OCI-LY7 (cell line): ENCODE results near the gene SF3A1. TPM values are rescaled to one million over a fixed set of nuclear protein-coding genes. Genes with fewer than 3 reads are reported as not detected.

Source experiments
- BruUV-seq: library from RNA; stranded (reverse); fragments of 400-500 nt; replicated peaks from 2 replicates; lab custom pipeline; 2021; lab: Mats Ljungman, UMichigan
- CTCF ChIA-PET: fragments of 300-600 bp; sonication (Branson Sonifier 250); formaldehyde crosslinking; loops from one replicate; lab custom pipeline; 2022; ENCODE audit warnings: antibody characterized with exemption; ENCODE audit not compliant: unreplicated experiment; lab: Charles Lee
- POLR2A ChIA-PET: fragments of 300-600 bp; sonication (Branson Sonifier 250); formaldehyde crosslinking; loops from one replicate; lab custom pipeline; 2022; ENCODE audit warnings: antibody characterized with exemption; lab: Charles Lee
- DNase-seq: peaks from one replicate; pipeline ENCODE4 v3.0.0-alpha.2; 2015; ENCODE audit warnings: low spot score
- H2AFZ ChIP-seq: fragments of 200-600 bp; sonication (generic), shearing (Covaris generic); 2 replicates; pipeline ENCODE4 v1.6.1; 2014; ENCODE audit warnings: mild to moderate bottlenecking, antibody characterized with exemption, low read length, moderate library complexity
- H3K27ac ChIP-seq: fragments of 200-600 bp; sonication (generic); 2 replicates; pipeline ENCODE4 v1.5.1; 2014; ENCODE audit warnings: mixed run types, low read depth, mild to moderate bottlenecking, moderate library complexity, low read length, inconsistent platforms; ENCODE audit not compliant: poor library complexity, severe bottlenecking
- H3K36me3 ChIP-seq: fragments of 200-600 bp; sonication (generic); 2 replicates; pipeline ENCODE4 v1.6.1; 2014; ENCODE audit warnings: mild to moderate bottlenecking, antibody characterized with exemption, low read length, moderate library complexity, mixed read lengths; ENCODE audit not compliant: insufficient read depth
- H3K4me1 ChIP-seq: fragments of 200-600 bp; sonication (generic); 2 replicates; pipeline ENCODE4 v1.5.1; 2014; ENCODE audit warnings: mild to moderate bottlenecking, low read length; ENCODE audit not compliant: insufficient read depth, poor library complexity, severe bottlenecking
- H3K4me2 ChIP-seq: fragments of 200-600 bp; sonication (generic); 2 replicates; pipeline ENCODE4 v1.6.1; 2014; ENCODE audit warnings: mild to moderate bottlenecking, low read length
- H3K4me3 ChIP-seq: fragments of 200-600 bp; sonication (generic); 2 replicates; pipeline ENCODE4 v1.5.1; 2014; ENCODE audit warnings: mild to moderate bottlenecking, low read depth, low read length; ENCODE audit not compliant: poor library complexity, severe bottlenecking
- H3K79me2 ChIP-seq: fragments of 200-600 bp; sonication (generic); 2 replicates; pipeline ENCODE4 v1.6.1; 2016; ENCODE audit warnings: low read depth, mild to moderate bottlenecking, low read length, moderate library complexity, mixed read lengths; ENCODE audit not compliant: insufficient read depth
- H3K9me2 ChIP-seq: fragments of 200-600 bp; sonication (generic); 2 replicates; pipeline ENCODE4 v1.6.1; 2016; ENCODE audit warnings: mild to moderate bottlenecking, low read length, mixed read lengths; ENCODE audit not compliant: insufficient read depth
- H3K9me3 ChIP-seq: fragments of 200-600 bp; sonication (generic); 2 replicates; pipeline ENCODE4 v1.6.1; 2014; ENCODE audit warnings: mild to moderate bottlenecking, mixed run types, low read length, mixed read lengths
- H4K20me1 ChIP-seq: fragments of 200-600 bp; sonication (generic); 2 replicates; pipeline ENCODE4 v1.6.1; 2014; ENCODE audit warnings: mild to moderate bottlenecking, antibody characterized with exemption, low read length, moderate library complexity, mixed read lengths; ENCODE audit not compliant: insufficient read depth
- EZH2phosphoT487 ChIP-seq: fragments of 200-600 bp; sonication (generic); IDR thresholded peaks from 2 replicates; pipeline ENCODE4 v1.6.1; 2018; ENCODE audit warnings: low read depth, borderline replicate concordance, mild to moderate bottlenecking, mixed run types, antibody characterized with exemption, low read length, moderate library complexity, mixed read lengths
- intact Hi-C: fragments of 100-400 bp; cut with micrococcal nuclease; formaldehyde crosslinking; loops from one replicate; pipeline ENCODE4 v1.10.0; 2022; ENCODE audit not compliant: unreplicated experiment
- total RNA-seq, 2 experiments: library from RNA; depleted of rRNA in 1 of 2; stranded (reverse); fragments of >200 nt in 1 of 2; shearing (Covaris generic) in 1 of 2; gene quantifications; 2 replicates each; pipeline ENCODE4 v1.2.3, GENCODE V29; 2014 to 2022
- TF ChIP-seq, protein P1 (sequence below): fragments of 200-600 bp; sonication (generic); conservative IDR thresholded peaks from 2 replicates; pipeline ENCODE4 v1.5.1; 2014; ENCODE audit warnings: mild to moderate bottlenecking, antibody characterized with exemption, low read length, moderate library complexity, mixed read lengths

SF3A1 gene
- total RNA-seq, 2 experiments from 2014 or later, result 71.8 to 200 TPM

DNA sequence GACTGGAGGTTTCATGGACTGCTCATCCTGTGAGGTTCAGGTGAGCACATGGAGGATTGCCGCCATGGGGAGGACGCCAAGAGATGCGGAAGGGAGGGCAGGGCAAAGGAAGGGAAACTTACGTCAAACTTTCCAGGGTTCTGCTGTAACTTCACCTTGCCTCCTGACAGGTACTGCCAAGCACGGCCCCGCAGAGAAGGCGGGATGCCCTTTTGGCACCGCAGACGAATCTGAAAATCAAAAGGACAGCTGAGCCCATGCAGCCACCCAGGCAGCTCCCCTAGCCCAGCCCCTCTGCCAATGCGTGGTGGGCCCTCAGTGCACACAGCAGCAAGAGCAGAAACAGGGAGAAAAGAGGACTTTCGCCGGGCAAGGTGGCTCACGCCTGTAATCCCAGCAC, 57.4 kb downstream of the SF3A1 start:
- H3K4me2 ChIP-seq, result no peak overlapping the region
- ChIA-PET CTCF (no interaction called here), POLR2A (no interaction called here)
- no peak overlapping the region for H3K27ac ChIP-seq
- TF ChIP-seq, protein P1, sequence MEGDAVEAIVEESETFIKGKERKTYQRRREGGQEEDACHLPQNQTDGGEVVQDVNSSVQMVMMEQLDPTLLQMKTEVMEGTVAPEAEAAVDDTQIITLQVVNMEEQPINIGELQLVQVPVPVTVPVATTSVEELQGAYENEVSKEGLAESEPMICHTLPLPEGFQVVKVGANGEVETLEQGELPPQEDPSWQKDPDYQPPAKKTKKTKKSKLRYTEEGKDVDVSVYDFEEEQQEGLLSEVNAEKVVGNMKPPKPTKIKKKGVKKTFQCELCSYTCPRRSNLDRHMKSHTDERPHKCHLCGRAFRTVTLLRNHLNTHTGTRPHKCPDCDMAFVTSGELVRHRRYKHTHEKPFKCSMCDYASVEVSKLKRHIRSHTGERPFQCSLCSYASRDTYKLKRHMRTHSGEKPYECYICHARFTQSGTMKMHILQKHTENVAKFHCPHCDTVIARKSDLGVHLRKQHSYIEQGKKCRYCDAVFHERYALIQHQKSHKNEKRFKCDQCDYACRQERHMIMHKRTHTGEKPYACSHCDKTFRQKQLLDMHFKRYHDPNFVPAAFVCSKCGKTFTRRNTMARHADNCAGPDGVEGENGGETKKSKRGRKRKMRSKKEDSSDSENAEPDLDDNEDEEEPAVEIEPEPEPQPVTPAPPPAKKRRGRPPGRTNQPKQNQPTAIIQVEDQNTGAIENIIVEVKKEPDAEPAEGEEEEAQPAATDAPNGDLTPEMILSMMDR, result no peak
- no peak for TF ChIP-seq EZH2phosphoT487
- no TSS peak for BruUV-seq
- no peak overlapping the region for H2AFZ ChIP-seq
- intact Hi-C loops, result no loop called here
- H3K36me3 ChIP-seq, result peaks cover 21% of the 10 kb centered on the region
- no peaks in the 10 kb centered on the region for H4K20me1 ChIP-seq
- no peaks in the 10 kb centered on the region for H3K9me2 ChIP-seq
- H3K9me3 ChIP-seq, result no peaks in the 10 kb centered on the region
- DNase-seq, result no peak
- H3K79me2 ChIP-seq, result no peaks in the 10 kb centered on the region; the same call in 1 of the 2 replicates
- no peak overlapping the region for H3K4me3 ChIP-seq
- peaks cover 45% of the 10 kb centered on the region for H3K4me1 ChIP-seq

DNA sequence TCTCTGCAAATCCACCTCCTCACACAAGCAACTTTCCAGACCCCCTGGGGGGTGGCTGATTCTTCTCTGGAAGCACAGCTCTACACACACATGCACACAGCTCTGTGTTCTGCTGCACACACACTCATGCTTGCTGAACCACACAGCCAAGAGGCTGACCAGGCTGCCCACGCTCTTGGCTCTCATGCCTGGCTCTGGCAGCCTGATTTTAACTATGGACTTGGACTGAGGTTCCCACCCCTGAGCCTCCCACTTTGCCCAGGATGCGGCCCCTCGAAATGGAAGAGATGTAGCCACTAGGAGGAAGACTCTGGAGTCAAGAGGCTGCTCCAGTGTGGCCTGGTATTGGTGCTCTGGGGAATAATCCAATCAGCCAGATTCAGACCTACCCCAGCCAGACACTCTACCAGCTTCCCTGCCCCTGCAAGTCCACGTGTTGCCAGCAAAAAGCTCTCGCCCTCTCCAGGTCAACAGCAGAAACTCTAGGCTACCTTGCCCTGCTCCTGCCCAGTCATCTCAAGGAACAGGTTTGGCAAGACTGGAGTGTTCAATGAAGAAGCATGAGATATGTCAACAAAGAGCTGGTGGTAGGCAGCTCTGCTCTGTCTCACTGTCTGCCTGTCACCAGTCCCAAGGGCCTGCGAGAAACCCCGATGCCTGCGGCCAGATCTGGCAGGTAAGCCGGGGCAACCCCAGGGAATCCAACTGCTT, 58.5 kb downstream of the SF3A1 start:
- H3K4me3 ChIP-seq, result no peak overlapping the region
- POLR2A ChIA-PET, result no interaction called here
- no peak overlapping the region for H3K27ac ChIP-seq
- H3K9me3 ChIP-seq, result no peaks in the 10 kb centered on the region
- peaks cover 22% of the 10 kb centered on the region for H3K36me3 ChIP-seq
- no peak for TF ChIP-seq EZH2phosphoT487
- TF ChIP-seq, protein P1, result no peak
- H3K4me2 ChIP-seq, result no peak overlapping the region
- H3K79me2 ChIP-seq, result no peaks in the 10 kb centered on the region
- DNase-seq, result no peak
- intact Hi-C loops, result no loop called here
- H4K20me1 ChIP-seq, result no peaks in the 10 kb centered on the region
- H3K4me1 ChIP-seq, result peaks cover 33% of the 10 kb centered on the region
- H2AFZ ChIP-seq, result no peak overlapping the region
- CTCF ChIA-PET, result no interaction called here
- no peaks in the 10 kb centered on the region for H3K9me2 ChIP-seq
- BruUV-seq, result no TSS peak

GRCh38 chr22:30297276-30297990, 59.3 kb downstream of the SF3A1 start:
- Histone ChIP-seq H3K4me3 (no peak overlapping the region), H3K79me2 (no peaks in the 10 kb centered on the region)

More at GRCh38 chr22:30297276-30297990, 59.3 kb downstream of the SF3A1 start:
- DNase-seq, result no peak
- no peaks in the 10 kb centered on the region for H4K20me1 ChIP-seq
- intact Hi-C loops, result no loop called here
- TF ChIP-seq, protein P1, result no peak
- no peak for TF ChIP-seq EZH2phosphoT487
- no peak overlapping the region for H3K27ac ChIP-seq
- peaks cover 26% of the 10 kb centered on the region for H3K4me1 ChIP-seq
- ChIA-PET POLR2A (no interaction called here), CTCF (no interaction called here)
- BruUV-seq, result no TSS peak
- H3K36me3 ChIP-seq, result peaks cover 22% of the 10 kb centered on the region
- no peaks in the 10 kb centered on the region for H3K9me2 ChIP-seq
- no peak overlapping the region for H3K4me2 ChIP-seq
- H3K9me3 ChIP-seq, result no peaks in the 10 kb centered on the region
- H2AFZ ChIP-seq, result no peak overlapping the region
